Prostate gland (tissue), 2 donors: ENCODE data around the gene KTI12.

Experiments used
- POLR2A ChIP-seq: fragments of 450-650 bp; IDR thresholded peaks from one replicate; pipeline ENCODE4 v1.6.1; 2016; ENCODE audit warnings: antibody characterized with exemption, mild to moderate bottlenecking
- POLR2AphosphoS5 ChIP-seq: sonication (generic); formaldehyde crosslinking; IDR thresholded peaks from one replicate; pipeline ENCODE4 v1.6.1; 2017; ENCODE audit warnings: antibody characterized with exemption
- TF ChIP-seq, protein P1 (sequence below), 4 experiments: fragments of 200-600 bp in 2 of 4; fragments of 450-650 bp in 2 of 4; sonication (generic) in 2 of 4; IDR thresholded peaks; 1 replicate in 3 of 4; 2 replicates in 1 of 4; pipeline ENCODE4 v1.5.1; 2016 to 2019; ENCODE audit warnings: antibody characterized with exemption in 4 of 4, mild to moderate bottlenecking in 2 of 4, moderate library complexity in 2 of 4

DNA sequence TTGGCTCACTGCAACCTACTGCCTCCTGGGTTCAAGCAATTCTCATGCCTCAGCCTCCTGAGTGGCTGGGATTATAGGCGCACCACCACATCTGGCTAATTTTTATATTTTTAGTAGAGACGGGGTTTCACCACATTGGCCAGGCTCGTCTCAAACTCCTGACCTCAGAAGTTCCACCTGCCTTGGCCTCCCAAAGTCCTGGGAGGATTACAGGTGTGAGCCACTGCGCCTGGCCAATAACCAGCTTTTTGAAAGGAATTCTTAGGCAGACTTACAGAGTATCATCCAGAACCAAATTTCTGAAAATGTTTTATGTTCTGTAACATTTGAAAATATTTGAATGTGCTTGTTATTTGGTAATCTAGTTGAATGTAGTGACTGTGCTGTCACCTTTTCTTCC is 37.1 kb upstream of the KTI12 start:
- TF ChIP-seq POLR2A (no peak), POLR2AphosphoS5 (no peak)
- TF ChIP-seq, protein P1, sequence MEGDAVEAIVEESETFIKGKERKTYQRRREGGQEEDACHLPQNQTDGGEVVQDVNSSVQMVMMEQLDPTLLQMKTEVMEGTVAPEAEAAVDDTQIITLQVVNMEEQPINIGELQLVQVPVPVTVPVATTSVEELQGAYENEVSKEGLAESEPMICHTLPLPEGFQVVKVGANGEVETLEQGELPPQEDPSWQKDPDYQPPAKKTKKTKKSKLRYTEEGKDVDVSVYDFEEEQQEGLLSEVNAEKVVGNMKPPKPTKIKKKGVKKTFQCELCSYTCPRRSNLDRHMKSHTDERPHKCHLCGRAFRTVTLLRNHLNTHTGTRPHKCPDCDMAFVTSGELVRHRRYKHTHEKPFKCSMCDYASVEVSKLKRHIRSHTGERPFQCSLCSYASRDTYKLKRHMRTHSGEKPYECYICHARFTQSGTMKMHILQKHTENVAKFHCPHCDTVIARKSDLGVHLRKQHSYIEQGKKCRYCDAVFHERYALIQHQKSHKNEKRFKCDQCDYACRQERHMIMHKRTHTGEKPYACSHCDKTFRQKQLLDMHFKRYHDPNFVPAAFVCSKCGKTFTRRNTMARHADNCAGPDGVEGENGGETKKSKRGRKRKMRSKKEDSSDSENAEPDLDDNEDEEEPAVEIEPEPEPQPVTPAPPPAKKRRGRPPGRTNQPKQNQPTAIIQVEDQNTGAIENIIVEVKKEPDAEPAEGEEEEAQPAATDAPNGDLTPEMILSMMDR (IDR thresholded peaks at IDR 0.05): no peak
